H9 (cell line): ENCODE data around the gene EIF4E2. TPM values are rescaled to one million over a fixed set of nuclear protein-coding genes. Genes with fewer than 3 reads are reported as not detected.

ENCODE experiments used
- DNase-seq: peaks from one replicate; pipeline ENCODE4 v3.0.0-alpha.2; 2017
- H2AFZ ChIP-seq: one replicate; pipeline ENCODE4 v1.6.1; 2013; ENCODE audit warnings: mild to moderate bottlenecking, low read length, control low read depth, moderate library complexity
- H2AK5ac ChIP-seq: 2 replicates; pipeline ENCODE4 v1.6.1; 2013; ENCODE audit warnings: low read length, control low read depth, mixed read lengths; ENCODE audit not compliant: insufficient read length
- H2BK120ac ChIP-seq: one replicate; pipeline ENCODE4 v1.6.1; 2013; ENCODE audit warnings: low read depth, mild to moderate bottlenecking, low read length, control low read depth, inconsistent platforms; ENCODE audit not compliant: poor library complexity, severe bottlenecking
- H2BK12ac ChIP-seq: 2 replicates; pipeline ENCODE4 v1.6.1; 2013; ENCODE audit warnings: low read length, control low read depth, mixed read lengths, low read depth; ENCODE audit not compliant: insufficient read length
- H2BK15ac ChIP-seq: 2 replicates; pipeline ENCODE4 v1.6.1; 2013; ENCODE audit warnings: low read depth, low read length, control low read depth
- H2BK20ac ChIP-seq: one replicate; pipeline ENCODE4 v1.6.1; 2013; ENCODE audit warnings: low read depth, mild to moderate bottlenecking, low read length, control low read depth, inconsistent platforms; ENCODE audit not compliant: poor library complexity, severe bottlenecking
- H2BK5ac ChIP-seq: 2 replicates; pipeline ENCODE4 v1.6.1; 2013; ENCODE audit warnings: low read length, control low read depth, mixed read lengths; ENCODE audit not compliant: insufficient read length
- H3K14ac ChIP-seq: 2 replicates; pipeline ENCODE4 v1.6.1; 2013; ENCODE audit warnings: low read length, control low read depth; ENCODE audit not compliant: insufficient read depth
- H3K18ac ChIP-seq: 2 replicates; pipeline ENCODE4 v1.6.1; 2013; ENCODE audit warnings: low read depth, mild to moderate bottlenecking, mixed read lengths, low read length, control low read depth; ENCODE audit not compliant: insufficient read length
- H3K23ac ChIP-seq: 2 replicates; pipeline ENCODE4 v1.6.1; 2013; ENCODE audit warnings: low read length, control low read depth, mixed read lengths, low read depth; ENCODE audit not compliant: insufficient read length
- H3K23me2 ChIP-seq: 2 replicates; pipeline ENCODE4 v1.6.1; 2013; ENCODE audit warnings: low read depth, mild to moderate bottlenecking, mixed read lengths, low read length, control low read depth; ENCODE audit not compliant: insufficient read length, poor library complexity, severe bottlenecking
- H3K27ac ChIP-seq: 2 replicates; pipeline ENCODE4 v1.5.1; 2013; ENCODE audit warnings: low read length, control low read depth, mixed read lengths, low read depth; ENCODE audit not compliant: insufficient read length
- H3K27me3 ChIP-seq: 2 replicates; pipeline ENCODE4 v1.6.1; 2013; ENCODE audit warnings: low read length, control low read depth, inconsistent platforms; ENCODE audit not compliant: insufficient read depth
- H3K4ac ChIP-seq: 2 replicates; pipeline ENCODE4 v1.6.1; 2013; ENCODE audit warnings: low read depth, mild to moderate bottlenecking, control low read depth, inconsistent platforms, low read length, moderate library complexity
- H3K4me1 ChIP-seq: 2 replicates; pipeline ENCODE4 v1.6.1; 2013; ENCODE audit warnings: low read length, control low read depth, inconsistent platforms; ENCODE audit not compliant: insufficient read depth
- H3K4me2 ChIP-seq: 2 replicates; pipeline ENCODE4 v1.6.1; 2013; ENCODE audit warnings: low read length, control low read depth, mixed read lengths; ENCODE audit not compliant: insufficient read length, insufficient read depth
- H3K56ac ChIP-seq: 2 replicates; pipeline ENCODE4 v1.6.1; 2013; ENCODE audit warnings: low read depth, mild to moderate bottlenecking, mixed read lengths, low read length, control low read depth; ENCODE audit not compliant: insufficient read length
- H3K79me1 ChIP-seq: 2 replicates; pipeline ENCODE4 v1.6.1; 2013; ENCODE audit warnings: low read depth, mild to moderate bottlenecking, moderate library complexity, low read length, control low read depth, inconsistent platforms; ENCODE audit not compliant: insufficient read depth, poor library complexity, severe bottlenecking
- H3K79me2 ChIP-seq: 2 replicates; pipeline ENCODE4 v1.6.1; 2013; ENCODE audit warnings: low read length, control low read depth, inconsistent platforms; ENCODE audit not compliant: insufficient read depth
- H3K9ac ChIP-seq: 2 replicates; pipeline ENCODE4 v1.6.1; 2013; ENCODE audit warnings: low read length, control low read depth, mixed read lengths; ENCODE audit not compliant: insufficient read length; ENCODE audit errors: extremely low read depth
- H3K9me3 ChIP-seq: one replicate; pipeline ENCODE4 v1.6.1; 2013; ENCODE audit warnings: low read depth, low read length, inconsistent platforms; ENCODE audit not compliant: control insufficient read depth
- H3T11ph ChIP-seq: one replicate; pipeline ENCODE4 v1.6.1; 2013; ENCODE audit warnings: mild to moderate bottlenecking, low read length, control low read depth, inconsistent platforms
- H4K20me1 ChIP-seq: one replicate; pipeline ENCODE4 v1.6.1; 2013; ENCODE audit not compliant: control insufficient read depth, insufficient read length, insufficient read depth
- H4K5ac ChIP-seq: 2 replicates; pipeline ENCODE4 v1.6.1; 2013; ENCODE audit warnings: low read depth, mild to moderate bottlenecking, mixed read lengths, low read length, control low read depth; ENCODE audit not compliant: insufficient read length
- H4K8ac ChIP-seq: replicated peaks from 2 replicates; pipeline ENCODE4 v1.6.1; 2013; ENCODE audit warnings: low read length, control low read depth, mixed read lengths, low read depth; ENCODE audit not compliant: insufficient read length
- H4K91ac ChIP-seq: 2 replicates; pipeline ENCODE4 v1.6.1; 2013; ENCODE audit warnings: low read depth, mild to moderate bottlenecking, moderate library complexity, mixed read lengths, low read length, control low read depth; ENCODE audit not compliant: insufficient read length
- H3K27ac Mint-ChIP-seq, 3 experiments: 2 replicates in 2 of 3; 3 replicates in 1 of 3; pipeline ENCODE4 v1.8.0; 2020 to 2021; ENCODE audit warnings: mixed read lengths in 3 of 3, mild to moderate bottlenecking in 1 of 3, moderate library complexity in 1 of 3
- H3K27me3 Mint-ChIP-seq: 2 replicates; pipeline ENCODE4 v1.8.0; 2021; ENCODE audit warnings: low read depth, mild to moderate bottlenecking, moderate library complexity, mixed read lengths
- H3K36me3 Mint-ChIP-seq, 3 experiments: 2 replicates in 2 of 3; 3 replicates in 1 of 3; pipeline ENCODE4 v1.8.0; 2020 to 2021; ENCODE audit warnings: low read depth in 3 of 3, mixed read lengths in 3 of 3; ENCODE audit not compliant: insufficient read depth in 1 of 3
- H3K4me1 Mint-ChIP-seq, 2 experiments: 2 replicates each; pipeline ENCODE4 v1.8.0; 2020; ENCODE audit warnings: mixed read lengths in 2 of 2
- H3K4me3 Mint-ChIP-seq, 2 experiments: 2 replicates in 1 of 2; 3 replicates in 1 of 2; pipeline ENCODE4 v1.8.0; 2020 to 2021; ENCODE audit warnings: mild to moderate bottlenecking in 2 of 2, mixed read lengths in 2 of 2, moderate library complexity in 1 of 2
- H3K9me3 Mint-ChIP-seq, 2 experiments: 2 replicates in 1 of 2; 3 replicates in 1 of 2; pipeline ENCODE4 v1.8.0; 2020; ENCODE audit warnings: mild to moderate bottlenecking in 2 of 2, mixed read lengths in 2 of 2, moderate library complexity in 1 of 2
- WGBS: extraction: QIAGEN DNeasy Blood & Tissue Kit; methylation state at CpG from one replicate; pipeline ENCODE4 v1.1.7; 2013; ENCODE audit warnings: missing lambda C conversion rate, low lambda C conversion rate, mixed read lengths; ENCODE audit not compliant: insufficient read length; ENCODE audit errors: extremely low coverage; 5-methylcytosine and 5-hydroxymethylcytosine counted together
- total RNA-seq: library from RNA; stranded (reverse); gene quantifications from 2 replicates; pipeline ENCODE4 v1.2.1, GENCODE V29; 2021
- TF ChIP-seq, protein P1 (sequence below): fragments of 200-600 bp; sonication (generic); conservative IDR thresholded peaks from 3 replicates; pipeline ENCODE4 v1.8.0; 2021; ENCODE audit warnings: antibody characterized with exemption, mild to moderate bottlenecking

Gene EIF4E2
- total RNA-seq, 1 experiment from 2014 or later, result 109 TPM

- DNase-seq, result no peak
Observed at GRCh38 chr2:232577841-232578240, 27.4 kb downstream of the EIF4E2 start.

More at GRCh38 chr2:232577841-232578240, 27.4 kb downstream of the EIF4E2 start:
- Histone ChIP-seq H4K8ac (no peak overlapping the region), H4K5ac (no peak overlapping the region), H3K23ac (no peak overlapping the region), H3K27me3 (no peaks in the 10 kb centered on the region), H3K4ac (no peak overlapping the region), H3K79me2 (no peaks in the 10 kb centered on the region), H3K9ac (no peak overlapping the region), H3K27ac (no peak overlapping the region), H2AK5ac (no peak overlapping the region), H3K18ac (no peak overlapping the region), H3K9me3 (no peaks in the 10 kb centered on the region), H3K79me1 (no peaks in the 10 kb centered on the region), H4K20me1 (no peaks in the 10 kb centered on the region), H2BK120ac (no peak overlapping the region), H3K4me2 (no peak overlapping the region), H2BK12ac (no peak overlapping the region), H3K4me1 (no peaks in the 10 kb centered on the region), H3K23me2 (no peaks in the 10 kb centered on the region), H3K14ac (no peak overlapping the region), H2BK20ac (no peak overlapping the region), H3K56ac (no peak overlapping the region), H3T11ph (no peak overlapping the region), H2AFZ (no peak overlapping the region), H2BK5ac (no peak overlapping the region), H4K91ac (no peak overlapping the region), H2BK15ac (no peak overlapping the region)
- Mint-ChIP-seq H3K27ac (no peak overlapping the region), H3K27me3 (no peaks in the 10 kb centered on the region), H3K36me3 (peaks cover 8 to 57% (median 37%) of the 10 kb centered on the region in 3 experiments; a peak in 6 of 7 replicates), H3K9me3 (no peaks in the 10 kb centered on the region), H3K4me3 (no peak overlapping the region), H3K4me1 (no peaks in the 10 kb centered on the region)
- TF ChIP-seq, protein P1, sequence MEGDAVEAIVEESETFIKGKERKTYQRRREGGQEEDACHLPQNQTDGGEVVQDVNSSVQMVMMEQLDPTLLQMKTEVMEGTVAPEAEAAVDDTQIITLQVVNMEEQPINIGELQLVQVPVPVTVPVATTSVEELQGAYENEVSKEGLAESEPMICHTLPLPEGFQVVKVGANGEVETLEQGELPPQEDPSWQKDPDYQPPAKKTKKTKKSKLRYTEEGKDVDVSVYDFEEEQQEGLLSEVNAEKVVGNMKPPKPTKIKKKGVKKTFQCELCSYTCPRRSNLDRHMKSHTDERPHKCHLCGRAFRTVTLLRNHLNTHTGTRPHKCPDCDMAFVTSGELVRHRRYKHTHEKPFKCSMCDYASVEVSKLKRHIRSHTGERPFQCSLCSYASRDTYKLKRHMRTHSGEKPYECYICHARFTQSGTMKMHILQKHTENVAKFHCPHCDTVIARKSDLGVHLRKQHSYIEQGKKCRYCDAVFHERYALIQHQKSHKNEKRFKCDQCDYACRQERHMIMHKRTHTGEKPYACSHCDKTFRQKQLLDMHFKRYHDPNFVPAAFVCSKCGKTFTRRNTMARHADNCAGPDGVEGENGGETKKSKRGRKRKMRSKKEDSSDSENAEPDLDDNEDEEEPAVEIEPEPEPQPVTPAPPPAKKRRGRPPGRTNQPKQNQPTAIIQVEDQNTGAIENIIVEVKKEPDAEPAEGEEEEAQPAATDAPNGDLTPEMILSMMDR, result no peak
- no CpG with 5 or more reads among the region's 2 CpGs for WGBS
